Neural cell (in vitro differentiated cells): ENCODE results near the gene NELL1.

Source experiments
- CTCF ChIP-seq: fragments of 450-650 bp; IDR thresholded peaks from 2 replicates; pipeline ENCODE4 v1.5.1; 2014; ENCODE audit warnings: antibody characterized with exemption, mild to moderate bottlenecking, moderate library complexity; ENCODE audit not compliant: poor library complexity, severe bottlenecking
- EZH2 ChIP-seq: fragments of 200-600, 300-800 bp; shearing (Covaris generic), sonication (generic); IDR thresholded peaks from 2 replicates; pipeline ENCODE4 v1.6.1; 2014; ENCODE audit warnings: antibody characterized with exemption, low read length, borderline replicate concordance, mild to moderate bottlenecking; ENCODE audit not compliant: insufficient read depth, poor library complexity, severe bottlenecking
- RAD21 ChIP-seq: fragments of 450-650 bp; conservative IDR thresholded peaks from 2 replicates; pipeline ENCODE4 v1.6.1; 2014; ENCODE audit warnings: antibody characterized with exemption, mild to moderate bottlenecking, moderate library complexity

GRCh38 chr11:20980736-20981135 is 311.4 kb downstream of the NELL1 start:
- no peak for TF ChIP-seq EZH2
- no peak for TF ChIP-seq RAD21
- TF ChIP-seq CTCF, result no peak
